HG03439 (cell line): Measurements from ENCODE around the gene ELF1.
"Not testable (repeated sequence)": the region's sequence is repeated elsewhere in the genome, so short reads cannot be mapped to it uniquely, and the experiment has no call there.

Experiments
- ATAC-seq: cut with Tn5 transposase; IDR thresholded peaks from one replicate; pipeline ENCODE4 v1.9.1; 2021; ENCODE audit warnings: mild to moderate bottlenecking, moderate library complexity; ENCODE audit not compliant: unreplicated experiment

The ELF1 gene

DNA sequence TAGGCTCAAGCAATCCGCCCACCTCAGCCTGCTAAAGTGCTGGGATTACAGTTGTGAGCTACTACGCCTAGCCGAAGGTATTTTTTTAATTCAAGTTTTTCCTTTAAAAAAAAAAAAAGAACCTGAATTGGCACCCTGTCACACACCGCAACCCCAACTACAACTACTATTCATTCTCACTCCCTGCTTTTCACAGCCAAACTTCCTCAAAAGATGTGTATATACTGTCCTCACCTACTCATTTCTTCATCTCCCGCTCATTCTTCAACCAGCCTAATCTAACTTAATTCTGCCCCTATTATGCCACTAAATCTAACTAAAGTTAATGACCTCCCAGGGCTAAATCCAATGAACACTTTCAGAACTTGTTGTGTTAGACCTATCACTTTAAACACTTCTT, 29.5 kb upstream of the ELF1 start:
- no peak for ATAC-seq

- not testable (repeated sequence) for ATAC-seq
Measured at GRCh38 chr13:41042419-41042818, 23.3 kb upstream of the ELF1 start.

DNA sequence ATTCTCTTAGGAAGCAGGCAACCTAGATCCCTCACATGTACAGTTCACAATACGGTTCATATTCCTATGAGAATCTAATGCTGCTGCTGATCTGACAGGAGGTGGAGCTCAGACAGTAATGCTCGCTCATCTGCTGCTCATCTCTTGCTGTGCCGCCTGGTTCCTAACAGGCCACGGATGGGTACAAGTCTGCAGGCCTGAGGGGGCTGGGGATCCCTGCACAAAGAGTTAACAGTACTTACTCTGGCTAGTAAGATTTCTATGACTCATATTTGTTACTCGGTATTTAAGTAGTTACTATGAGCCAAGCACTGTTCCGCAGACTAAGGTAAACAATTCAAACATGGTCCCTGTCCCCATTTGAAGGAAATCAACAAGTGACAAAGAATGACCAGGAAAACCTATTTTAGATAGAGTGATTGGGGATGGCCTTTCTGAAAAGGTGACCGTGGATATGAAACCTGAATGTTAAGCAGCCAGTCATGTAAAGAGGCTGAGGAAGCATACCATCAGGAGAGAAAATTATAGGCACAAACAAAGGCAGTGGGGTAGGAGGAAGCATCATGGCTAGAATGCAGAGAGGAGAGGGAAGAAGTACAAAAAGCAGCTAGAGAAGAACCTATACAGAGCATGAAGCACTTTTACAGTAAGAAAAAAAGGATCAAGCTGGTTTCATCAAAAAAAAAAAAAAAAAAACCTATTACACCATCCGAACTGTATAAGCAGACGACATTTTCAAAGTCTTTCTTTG, 21.6 kb upstream of the ELF1 start:
- no peak for ATAC-seq

DNA sequence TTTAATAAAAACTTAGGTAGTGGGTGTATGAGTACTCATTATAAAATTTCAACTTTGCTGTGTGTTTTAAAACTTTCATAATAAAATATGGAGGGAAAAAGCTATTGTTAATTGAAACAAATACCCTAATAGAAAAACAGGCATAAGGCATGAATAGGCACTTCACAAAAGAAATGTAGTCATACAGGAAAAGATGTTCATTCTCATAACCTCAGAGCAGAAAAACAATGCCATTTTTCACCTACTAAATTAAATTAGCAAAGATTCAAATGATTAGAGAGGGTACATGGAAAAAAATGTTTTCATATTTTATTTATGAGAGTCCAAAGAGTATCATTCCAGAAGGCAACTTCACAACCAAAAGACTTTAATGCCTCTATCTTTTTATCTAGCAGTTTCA, 20.6 kb upstream of the ELF1 start:
- ATAC-seq, result no peak

DNA sequence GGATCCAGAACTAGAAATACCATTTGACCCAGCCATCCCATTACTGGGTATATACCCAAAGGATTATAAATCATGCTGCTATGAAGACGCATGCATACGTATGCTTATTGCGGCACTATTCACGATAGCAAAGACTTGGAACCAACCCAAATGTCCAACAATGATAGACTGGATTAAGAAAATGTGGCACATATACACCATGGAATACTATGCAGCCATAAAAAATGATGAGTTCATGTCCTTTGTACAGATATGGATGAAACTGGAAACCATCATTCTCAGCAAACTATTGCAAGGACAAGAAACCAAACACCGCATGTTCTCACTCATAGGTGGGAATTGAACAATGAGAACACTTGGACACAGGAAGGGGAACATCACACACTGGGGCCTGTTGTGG, 17.4 kb upstream of the ELF1 start:
- not testable (repeated sequence) for ATAC-seq

DNA sequence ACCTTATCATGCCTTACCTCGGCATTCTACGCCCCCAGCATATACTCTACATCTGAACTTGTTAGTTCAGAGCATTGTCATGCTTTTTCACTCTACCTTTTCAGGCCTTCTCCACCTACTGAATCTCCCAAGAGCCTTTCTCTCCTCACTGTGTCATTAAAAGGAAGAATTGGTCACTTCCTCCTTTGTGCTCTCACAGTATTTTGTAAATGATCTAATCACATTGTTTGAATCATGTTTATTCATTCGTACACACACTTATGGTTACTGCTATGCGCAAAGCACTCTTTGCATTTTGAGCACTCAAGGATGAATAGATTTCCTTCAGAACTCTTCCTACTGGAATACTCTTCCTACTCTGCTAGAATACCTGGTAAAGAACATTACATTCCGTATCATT, 15.8 kb upstream of the ELF1 start:
- ATAC-seq, result no peak

DNA sequence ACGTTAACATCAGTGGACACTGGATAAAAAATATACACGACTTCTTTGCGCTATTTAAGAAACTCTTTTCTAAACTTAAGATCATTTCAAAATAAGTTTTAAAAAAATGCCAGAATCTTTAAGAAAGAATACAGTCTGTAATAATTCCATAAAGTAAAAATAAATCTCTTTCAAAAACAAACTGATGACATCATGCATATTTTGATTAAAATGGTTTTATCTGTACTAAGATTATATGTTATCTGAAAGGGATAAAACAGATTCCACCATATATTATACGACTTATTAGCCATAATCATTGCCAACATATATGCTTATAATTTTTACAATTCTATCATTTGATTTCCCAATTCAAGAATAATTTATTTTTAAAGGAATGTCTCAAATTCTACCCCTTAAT, 15.3 kb upstream of the ELF1 start:
- ATAC-seq, result no peak

DNA sequence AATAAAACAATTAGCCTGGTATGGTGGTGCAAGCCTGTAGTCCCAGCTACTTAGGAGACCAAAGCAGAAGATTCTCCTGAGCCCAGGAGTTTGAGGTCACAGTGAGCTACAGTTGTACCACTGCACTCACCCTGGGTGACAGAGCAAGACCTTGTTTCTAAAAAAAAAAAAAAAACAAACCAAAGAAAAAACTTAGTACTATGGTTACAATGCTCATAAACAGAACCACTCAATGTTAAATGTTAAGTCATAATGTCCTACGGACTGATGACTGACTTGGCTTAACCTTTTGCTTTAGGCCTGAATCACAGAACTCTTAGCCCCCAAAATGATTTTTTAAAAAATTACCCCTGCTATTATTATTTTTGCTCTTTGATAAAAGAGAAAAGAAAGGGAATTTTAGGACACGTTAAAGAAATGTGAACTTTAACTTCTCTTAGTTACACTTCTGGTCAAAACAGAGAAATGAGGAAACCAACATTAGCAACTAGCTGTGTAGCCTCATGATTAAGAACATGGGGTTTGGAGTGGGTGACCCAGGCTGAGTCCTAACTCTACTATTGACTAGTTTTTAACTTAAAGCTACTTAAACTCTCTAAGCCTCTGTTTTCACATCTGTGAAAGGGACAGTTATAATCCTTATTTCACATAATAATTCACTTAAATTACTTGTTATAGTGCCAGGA, 13.7 kb upstream of the ELF1 start:
- ATAC-seq, result no peak

DNA sequence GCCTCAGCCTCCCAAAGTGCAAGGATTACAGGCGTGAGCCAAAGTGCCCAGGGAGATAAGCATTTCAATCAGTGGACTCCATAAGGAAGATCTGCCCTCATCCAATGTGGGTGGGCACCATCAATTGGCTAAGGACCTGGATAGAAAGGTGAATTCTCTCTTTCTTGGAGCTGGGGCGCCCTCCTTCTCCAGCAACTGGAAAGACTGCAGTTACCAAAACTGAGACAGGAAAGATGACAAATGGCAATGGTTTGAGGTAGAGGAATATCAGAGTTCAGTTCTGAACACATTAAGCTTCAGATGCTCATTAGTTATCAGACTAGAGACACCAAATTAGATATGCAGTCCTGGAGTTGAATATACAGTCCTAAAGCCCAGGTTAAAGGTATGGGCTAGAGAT, 10.5 kb upstream of the ELF1 start:
- ATAC-seq, result no peak

DNA sequence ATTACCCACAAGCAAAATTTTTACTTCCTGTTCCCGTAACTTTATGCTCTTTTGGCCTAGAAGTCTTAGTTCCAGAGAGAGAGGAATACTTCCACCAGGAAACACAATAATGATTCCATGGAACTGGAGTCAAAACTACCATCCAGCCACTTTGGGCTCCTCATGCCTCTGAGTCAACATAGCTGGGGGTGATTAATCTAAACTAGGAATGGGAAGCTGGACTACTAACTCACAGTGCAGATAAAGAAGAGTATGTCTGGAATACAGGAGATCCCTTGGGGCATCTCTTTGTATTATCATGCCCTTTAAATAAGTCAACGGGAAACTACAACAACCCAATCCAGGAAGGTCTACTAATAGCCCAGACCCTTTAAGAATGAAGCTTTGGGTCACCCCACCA, 8.9 kb upstream of the ELF1 start:
- ATAC-seq, result no peak

GRCh38 chr13:41026788-41027187, 7.7 kb upstream of the ELF1 start:
- no peak for ATAC-seq

DNA sequence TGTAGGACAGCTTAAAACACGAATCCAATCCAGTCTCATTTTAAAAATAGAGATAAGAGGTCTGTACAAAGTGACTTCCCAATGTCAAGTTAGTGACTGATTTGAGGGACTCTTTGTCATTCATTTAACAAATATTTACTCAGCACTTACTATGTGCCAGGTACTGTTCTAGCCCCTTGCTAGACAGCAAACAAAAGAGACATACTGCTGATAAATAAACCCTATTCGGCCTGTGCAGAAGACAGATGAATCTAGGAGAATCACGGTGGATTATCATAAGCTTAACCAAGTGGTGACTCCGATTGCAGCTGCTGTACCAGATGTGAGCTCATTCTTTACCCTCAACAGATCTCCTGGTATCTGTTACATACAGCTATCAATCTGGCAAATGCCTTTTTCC, 6.4 kb upstream of the ELF1 start:
- no peak for ATAC-seq

- no peak for ATAC-seq
Measured at GRCh38 chr13:41019578-41020347, 647 bp upstream of the ELF1 start.

DNA sequence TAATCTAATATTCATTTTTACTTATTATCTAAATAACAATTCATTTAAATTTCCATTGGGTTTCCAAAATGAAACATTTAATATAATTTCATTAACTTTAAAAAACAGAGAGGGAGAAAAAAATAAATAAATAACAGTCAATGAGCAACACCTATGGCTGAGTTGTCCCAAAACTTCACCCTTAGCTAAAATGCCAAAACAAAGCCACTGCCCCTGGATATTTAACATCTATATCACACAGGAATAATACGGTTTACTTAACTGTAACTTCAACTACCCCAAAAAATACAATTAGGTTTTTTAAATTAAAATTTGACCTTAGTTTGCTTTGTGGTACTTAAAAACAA, 541 bp downstream of the ELF1 start:
- no peak for ATAC-seq

DNA sequence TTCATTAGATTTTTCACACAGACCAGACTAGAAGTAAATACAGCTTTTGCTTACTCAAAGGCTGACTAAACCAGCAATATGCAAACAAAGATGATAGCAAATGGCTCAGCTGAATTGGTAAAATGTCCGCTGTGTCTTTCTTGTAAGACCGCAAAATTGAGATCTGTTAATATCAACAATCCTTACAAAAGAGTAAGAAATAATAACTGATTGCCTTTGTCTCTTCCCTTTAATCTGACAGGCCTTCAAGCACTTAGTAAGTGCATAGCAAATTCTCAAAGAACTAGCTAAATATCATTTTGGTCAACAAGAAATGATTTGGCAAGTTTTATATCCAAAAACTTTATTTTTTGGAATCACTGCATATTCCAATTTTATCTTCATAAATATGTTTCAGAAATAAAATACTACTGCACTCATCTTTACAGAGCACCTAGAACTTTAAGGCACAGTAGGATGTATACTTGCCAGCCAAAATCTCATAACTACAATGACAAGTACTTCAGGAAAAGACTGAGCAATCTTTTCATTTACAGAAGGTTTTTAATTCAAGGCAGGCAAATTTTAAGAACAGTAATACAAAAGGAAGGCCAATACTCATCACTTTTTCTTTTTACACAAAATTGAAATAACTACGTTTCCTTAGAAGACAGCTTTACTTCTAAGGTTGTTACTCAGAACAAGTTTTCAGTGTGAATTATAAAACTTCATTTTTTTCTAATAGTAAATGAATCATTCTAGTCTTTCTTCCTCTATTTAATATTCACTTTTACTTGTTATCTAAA, 1.1 kb downstream of the ELF1 start:
- no peak for ATAC-seq

GRCh38 chr13:41017159-41017558, 2.0 kb downstream of the ELF1 start:
- no peak for ATAC-seq

DNA sequence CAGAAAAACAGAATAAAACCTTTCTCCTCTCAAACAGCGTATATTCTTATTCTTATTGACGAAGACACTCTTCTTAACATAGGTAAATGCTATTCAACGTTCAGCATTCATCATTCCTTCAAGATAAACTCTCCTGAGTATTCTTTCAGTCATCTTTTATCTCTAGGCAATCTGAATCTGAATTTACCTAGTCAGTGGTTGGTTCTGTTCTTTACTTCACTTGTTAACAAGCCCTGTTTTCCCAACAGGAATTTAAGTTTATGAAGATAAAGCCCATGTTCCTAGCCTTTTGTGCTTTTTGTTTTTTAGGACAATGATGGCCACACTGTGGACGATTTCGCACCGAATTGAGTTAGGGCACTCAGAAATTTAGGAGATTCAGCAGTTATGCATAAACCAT, 3.2 kb downstream of the ELF1 start:
- ATAC-seq, result no peak

- ATAC-seq, result peak; percentile 43
Measured at GRCh38 chr13:41013835-41014234, 5.3 kb downstream of the ELF1 start.

DNA sequence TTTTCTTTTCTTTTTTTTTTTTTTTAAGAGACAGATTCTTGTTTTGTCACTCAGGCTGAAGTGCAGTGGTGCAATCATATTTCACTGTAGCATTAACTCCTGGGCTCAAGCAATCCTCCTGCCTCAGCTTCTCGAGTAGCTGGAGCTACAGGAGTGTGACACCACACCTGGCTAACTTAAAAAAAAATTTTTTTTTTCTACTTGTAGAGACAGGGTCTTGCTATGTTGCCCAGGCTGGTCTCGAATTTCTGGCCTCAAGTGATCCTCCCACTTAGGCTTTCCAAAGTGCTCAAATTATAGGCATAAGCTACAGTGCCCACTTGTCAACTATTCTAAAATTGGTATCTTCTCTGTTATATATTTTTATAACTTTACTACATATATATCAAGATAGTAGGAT, 6.6 kb downstream of the ELF1 start:
- no peak for ATAC-seq

- no peak for ATAC-seq
Measured at GRCh38 chr13:41011382-41011956, 7.6 kb downstream of the ELF1 start.
